Measurements from ENCODE around the gene FOXI1.

DNA sequence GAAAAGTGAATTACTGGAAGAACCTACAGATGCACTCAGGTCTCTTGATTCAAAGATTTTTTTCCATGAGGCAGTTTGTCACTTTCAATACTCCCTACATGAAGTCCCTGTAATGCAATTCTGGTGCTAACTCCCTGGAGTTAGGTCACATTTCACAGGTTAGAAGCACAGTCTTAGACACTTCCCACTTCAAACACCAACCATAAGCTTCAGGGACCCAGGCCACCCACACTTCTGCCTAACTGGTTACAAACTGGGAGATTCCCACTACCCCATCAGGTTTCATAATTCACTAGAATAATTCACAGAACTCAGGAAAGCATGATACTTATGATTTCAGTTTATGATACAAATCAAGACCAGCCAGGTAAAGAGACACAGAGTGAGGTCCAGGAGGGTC lies 29.0 kb upstream of the FOXI1 start:
- TF ChIP-seq KLF9 (CRISPR knock-in tag; IDR thresholded peaks at IDR 0.05; ENCODE audit: low read depth) (no peak), ZNF354B (CRISPR knock-in tag; IDR thresholded peaks at IDR 0.05) (no peak), MYNN (CRISPR knock-in tag; IDR thresholded peaks at IDR 0.05; ENCODE audit: low read depth) (no peak)

Measured in HepG2 (cell line).